Mesenteric fat pad (tissue), 1 donor: ENCODE measurements around the gene TMC2. TPM values are rescaled to one million over a fixed set of nuclear protein-coding genes. Genes with fewer than 3 reads are reported as not detected.
"Not testable (repeated sequence)": the region's sequence is repeated elsewhere in the genome, so short reads cannot be mapped to it uniquely, and the experiment has no call there.

ENCODE experiments used
- DNase-seq: peaks from one replicate; pipeline ENCODE4 v3.0.0-alpha.2; 2020; ENCODE audit warnings: low spot score
- microRNA-seq: library from miRNA; unstranded; fragments of <30 nt; microRNA quantifications from one replicate; pipeline ENCODE4 v1.2.0, GENCODE V29; 2020; ENCODE audit warnings: borderline number of aligned reads
- total RNA-seq: library from RNA; stranded (reverse); fragmentation: NEBNext Ultra II Directional; extraction: Animal tissue kit (Norgen Biotek cat#: 25700); gene quantifications from one replicate; pipeline ENCODE4 v1.2.1, GENCODE V29; 2021
- donor health status: DM: yes; HTN: yes; CAD: no.

The TMC2 gene
- total RNA-seq, 1 donor from 2014 or later: 0.22 TPM

GRCh38 chr20:2658414-2659354 is 122.3 kb downstream of the TMC2 start:
- DNase-seq: no peak

GRCh38 chr20:2659547-2659946 is 123.2 kb downstream of the TMC2 start:
- peak; percentile 47 for DNase-seq

GRCh38 chr20:2663364-2663886 is 127.1 kb downstream of the TMC2 start:
- no peak for DNase-seq

- peak; percentile 97 for DNase-seq
Observed at GRCh38 chr20:2663887-2664719, 127.7 kb downstream of the TMC2 start, which contains the start of gene IDH3B. Gene IDH3B, minus strand, starts transcription at chr20:2664216. Its CDS starts 28 bp downstream, at chr20:2664188.

DNA sequence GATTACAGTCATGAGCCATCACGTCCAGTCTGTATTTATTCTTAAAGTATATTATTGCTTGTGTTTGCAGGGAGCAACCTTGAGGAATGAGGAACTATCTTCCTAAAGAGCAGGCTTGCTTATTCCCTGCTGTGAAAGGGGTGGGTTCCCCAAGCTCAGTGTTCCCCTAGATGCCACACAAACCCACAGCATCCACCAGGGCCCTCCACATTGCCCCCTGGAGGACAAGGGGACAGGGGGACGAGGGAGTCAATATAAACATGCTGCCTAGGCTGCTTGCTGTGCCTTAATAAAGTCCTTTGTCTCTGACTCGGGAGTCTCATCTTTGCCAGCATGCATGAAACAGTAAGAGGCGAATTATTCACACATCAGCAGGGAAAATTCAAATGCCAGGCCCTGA is 135.6 kb downstream of the TMC2 start:
- no peak for DNase-seq

DNA sequence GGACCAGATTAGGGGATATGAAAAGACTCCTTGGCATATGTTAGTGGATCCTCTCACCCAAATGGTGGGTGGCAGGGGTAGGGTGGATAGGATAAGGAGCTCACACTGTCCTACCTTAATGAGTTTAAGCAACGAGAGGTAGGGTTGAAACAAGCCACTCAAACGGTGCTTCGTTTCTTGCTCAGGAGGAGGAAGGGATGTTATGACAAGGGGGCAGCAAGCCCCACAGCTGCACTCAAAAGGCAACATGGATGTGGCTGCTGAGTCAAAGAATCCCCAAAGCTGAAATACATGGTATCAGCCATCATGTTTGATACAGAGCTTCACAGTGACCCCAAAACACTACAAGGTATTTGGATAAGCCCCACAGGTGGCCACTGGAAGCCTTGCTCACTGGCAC is 136.1 kb downstream of the TMC2 start:
- no peak for DNase-seq

DNA sequence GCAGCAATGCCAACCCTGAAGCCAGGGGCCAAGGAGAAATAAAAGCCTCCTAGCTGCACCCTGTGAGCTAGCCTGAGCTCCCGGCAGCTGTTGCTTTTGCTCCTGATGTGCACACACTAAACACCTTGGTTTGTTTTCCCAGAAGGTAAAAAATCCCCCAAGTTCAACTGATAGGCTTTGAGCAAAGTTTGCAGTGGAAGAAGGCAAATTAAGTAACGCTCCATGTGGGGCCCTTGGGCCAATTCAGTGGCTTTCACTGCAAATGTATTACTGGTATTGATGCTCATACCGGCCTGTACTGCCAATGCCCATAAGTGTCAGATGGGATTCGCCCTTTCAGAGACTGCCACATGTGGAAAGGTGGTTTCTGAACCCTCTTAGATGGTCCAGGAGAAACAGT is 137.1 kb downstream of the TMC2 start:
- DNase-seq: no peak

- no peak for DNase-seq
Observed at GRCh38 chr20:2680046-2680445, 143.7 kb downstream of the TMC2 start.

DNA sequence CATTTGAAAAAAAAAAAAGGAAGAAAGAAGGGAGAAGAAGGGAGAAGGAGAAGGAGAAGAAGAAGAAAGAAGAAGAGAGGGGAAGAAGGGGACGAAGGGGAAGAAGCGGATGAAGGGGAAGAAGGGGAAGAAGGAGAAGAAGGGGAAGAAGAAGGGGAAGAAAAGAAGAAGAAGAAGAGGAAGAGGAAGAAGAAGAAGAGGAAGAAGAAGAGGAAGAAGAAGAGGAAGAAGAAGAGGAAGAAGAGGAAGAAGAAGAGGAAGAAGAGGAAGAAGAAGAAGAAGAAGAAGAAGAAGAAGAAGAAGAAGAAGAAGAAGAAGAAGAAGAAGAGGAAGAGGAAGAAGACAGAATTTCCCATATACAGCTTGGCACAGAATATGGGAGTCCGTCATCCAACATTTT is 145.7 kb downstream of the TMC2 start:
- not testable (repeated sequence) for DNase-seq

GRCh38 chr20:2684817-2685216 is 148.4 kb downstream of the TMC2 start:
- DNase-seq: not testable (repeated sequence)

DNA sequence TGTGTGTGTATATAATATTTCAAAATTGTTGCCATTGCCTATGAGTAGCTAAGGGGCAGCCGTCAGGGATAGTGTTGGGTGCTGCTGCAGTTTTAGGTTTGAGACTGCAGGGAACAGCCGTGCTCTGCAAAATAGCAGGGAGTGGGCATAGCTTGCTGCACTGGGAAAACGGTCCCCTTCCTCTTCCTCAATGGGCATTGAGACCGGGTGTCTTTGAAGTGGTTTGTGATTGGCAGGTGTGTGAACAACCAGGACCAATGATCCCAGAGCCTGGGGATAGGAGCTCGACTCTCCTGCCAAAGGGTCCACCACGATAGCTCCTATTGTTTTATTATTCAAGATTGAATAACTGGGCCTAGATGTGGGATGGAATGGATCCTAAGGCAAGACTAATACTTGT is 151.1 kb downstream of the TMC2 start:
- DNase-seq: no peak

DNA sequence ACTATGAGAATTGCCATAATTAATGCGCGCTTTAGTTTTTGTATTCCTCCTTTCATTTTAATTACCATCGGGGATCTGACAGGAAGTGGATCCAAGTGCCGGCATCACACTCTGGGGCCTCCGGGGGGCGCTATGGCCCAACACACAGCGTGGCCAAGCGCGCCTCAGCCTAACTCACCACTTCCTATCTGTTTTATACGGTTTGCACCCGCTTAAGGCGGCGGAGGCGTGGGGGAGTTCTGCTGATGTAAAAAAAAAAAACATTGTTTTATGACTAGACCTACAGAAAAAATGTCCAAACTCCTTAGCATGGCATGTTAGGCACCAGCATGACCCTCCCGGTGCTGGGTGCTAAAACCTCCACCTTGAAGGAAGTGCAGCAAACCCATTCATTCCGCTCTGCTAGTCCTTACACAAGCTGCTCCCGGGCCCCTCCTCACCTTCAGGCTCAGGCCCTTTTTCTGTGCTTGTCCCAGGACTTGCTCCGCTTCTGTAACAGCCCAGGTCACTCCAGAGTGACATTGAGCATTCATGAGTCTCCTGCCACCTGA is 151.7 kb downstream of the TMC2 start:
- DNase-seq: no peak

- peak; percentile 69 for DNase-seq
Observed at GRCh38 chr20:2690213-2690612, 153.8 kb downstream of the TMC2 start.

- DNase-seq: peak; percentile 78
Observed at GRCh38 chr20:2690718-2691117, 154.3 kb downstream of the TMC2 start.

GRCh38 chr20:2691127-2691526 is 154.8 kb downstream of the TMC2 start:
- DNase-seq: peak; percentile 60

Small RNA genes within 50 kb of the gene (microRNA-seq; reads per million reads assigned to microRNA genes)
- 4.4 reads per million for gene MIR1292

Other genes with a start within 250 kb of the TMC2 start
- gene TGM3, start 240.6 kb upstream of the TMC2 start, total RNA-seq: not detected
- not detected for gene TGM6, start 155.7 kb upstream of the TMC2 start, total RNA-seq
- 112 TPM for gene SNRPB, start 65.8 kb upstream of the TMC2 start, total RNA-seq
- 14.4 TPM for gene ZNF343, start 27.7 kb upstream of the TMC2 start, total RNA-seq
- 165 TPM for gene NOP56, start 116.1 kb downstream of the TMC2 start, total RNA-seq
- 66.7 TPM for gene IDH3B, start 127.6 kb downstream of the TMC2 start, total RNA-seq
- gene EBF4, start 156.2 kb downstream of the TMC2 start, total RNA-seq: 6.0 TPM